ENCODE results near the gene ADAM12. TPM values are rescaled to one million over a fixed set of nuclear protein-coding genes. Genes with fewer than 3 reads are reported as not detected.

Gene ADAM12
- total RNA-seq, 1 donor from 2014 or later = 8.0 TPM

GRCh38 chr10:126146771-126147170, 241.5 kb downstream of the ADAM12 start:
- Histone ChIP-seq H3K79me2 (ENCODE audit: low read depth) (no peaks in the 10 kb centered on the region), H3K9ac (no peak overlapping the region), H3K4me3 (no peak overlapping the region), H3K4me1 (peaks cover 32% of the 10 kb centered on the region), H3F3A (ENCODE audit: low read depth) (peaks cover 61% of the 10 kb centered on the region), H3K36me3 (peaks cover 14% of the 10 kb centered on the region), H4K20me1 (ENCODE audit: low read depth) (no peaks in the 10 kb centered on the region), H3K9me3 (ENCODE audit: low read depth) (peaks cover 12% of the 10 kb centered on the region), H3K27ac (peak overlapping the region; percentile 94), H2AFZ (replicated peaks) (no peak overlapping the region), H3K27me3 (no peaks in the 10 kb centered on the region), H3K4me2 (no peak overlapping the region)
- Mint-ChIP-seq H3K9me3 (peaks cover 8% of the 10 kb centered on the region), H3K4me3 (no peak overlapping the region), H3K27me3 (ENCODE audit: insufficient read depth, low read depth) (peaks cover 12% of the 10 kb centered on the region), H3K4me1 (peaks cover 10% of the 10 kb centered on the region), H3K36me3 (no peaks in the 10 kb centered on the region), H3K27ac (no peak overlapping the region)
- no peak for TF ChIP-seq CTCF (IDR thresholded peaks at IDR 0.05)
- TF ChIP-seq EZH2 (IDR thresholded peaks at IDR 0.05) = no peak
- TF ChIP-seq EZH2phosphoT487 (IDR thresholded peaks at IDR 0.05) = no peak
- no peak for DNase-seq (ENCODE audit: low spot score)

- peaks cover 8% of the 10 kb centered on the region for H3K9me3 Mint-ChIP-seq
- H3K27me3 Mint-ChIP-seq (ENCODE audit: insufficient read depth, low read depth) = peaks cover 12% of the 10 kb centered on the region
- H3K27ac Mint-ChIP-seq = no peak overlapping the region
- Histone ChIP-seq H3K9ac (no peak overlapping the region), H3K79me2 (ENCODE audit: low read depth) (no peaks in the 10 kb centered on the region), H3K27ac (no peak overlapping the region), H3K9me3 (ENCODE audit: low read depth) (no peaks in the 10 kb centered on the region), H3K27me3 (no peaks in the 10 kb centered on the region), H3K4me3 (no peak overlapping the region), H3K4me1 (peaks cover 15% of the 10 kb centered on the region), H3K4me2 (no peak overlapping the region), H2AFZ (replicated peaks) (no peak overlapping the region), H3K36me3 (no peaks in the 10 kb centered on the region), H4K20me1 (ENCODE audit: low read depth) (no peaks in the 10 kb centered on the region), H3F3A (ENCODE audit: low read depth) (peaks cover 34% of the 10 kb centered on the region)
- H3K36me3 Mint-ChIP-seq = no peaks in the 10 kb centered on the region
- DNase-seq (ENCODE audit: low spot score) = no peak
- H3K4me1 Mint-ChIP-seq = no peaks in the 10 kb centered on the region
- no peak overlapping the region for H3K4me3 Mint-ChIP-seq
- no peak for TF ChIP-seq EZH2 (IDR thresholded peaks at IDR 0.05)
- no peak for TF ChIP-seq EZH2phosphoT487 (IDR thresholded peaks at IDR 0.05)
- TF ChIP-seq CTCF (IDR thresholded peaks at IDR 0.05) = no peak
Measured at GRCh38 chr10:126143117-126143516, 245.2 kb downstream of the ADAM12 start.

- no peak overlapping the region for H3K9ac ChIP-seq
- no peak for TF ChIP-seq EZH2 (IDR thresholded peaks at IDR 0.05)
- TF ChIP-seq EZH2phosphoT487 (IDR thresholded peaks at IDR 0.05) = no peak
- no peak for TF ChIP-seq CTCF (IDR thresholded peaks at IDR 0.05)
- no peaks in the 10 kb centered on the region for H3K36me3 ChIP-seq
- Mint-ChIP-seq H3K27me3 (ENCODE audit: insufficient read depth, low read depth) (peaks cover 12% of the 10 kb centered on the region), H3K9me3 (peaks cover 13% of the 10 kb centered on the region), H3K4me3 (peak overlapping the region; percentile 20), H3K4me1 (peaks cover 4% of the 10 kb centered on the region), H3K36me3 (no peaks in the 10 kb centered on the region), H3K27ac (no peak overlapping the region)
- H3K4me2 ChIP-seq = no peak overlapping the region
- no peak overlapping the region for H3K27ac ChIP-seq
- no peaks in the 10 kb centered on the region for H3K79me2 ChIP-seq (ENCODE audit: low read depth)
- no peak overlapping the region for H3K4me3 ChIP-seq
- H3K27me3 ChIP-seq = no peaks in the 10 kb centered on the region
- H4K20me1 ChIP-seq (ENCODE audit: low read depth) = no peaks in the 10 kb centered on the region
- no peaks in the 10 kb centered on the region for H3K9me3 ChIP-seq (ENCODE audit: low read depth)
- peaks cover 15% of the 10 kb centered on the region for H3F3A ChIP-seq (ENCODE audit: low read depth)
- DNase-seq (ENCODE audit: low spot score) = no peak
- H3K4me1 ChIP-seq = peaks cover 10% of the 10 kb centered on the region
- no peak overlapping the region for H2AFZ ChIP-seq (replicated peaks)
Measured at GRCh38 chr10:126140746-126141273, 247.5 kb downstream of the ADAM12 start.
